T-helper 1 cell (primary cell): ENCODE data around the gene BICDL2.
"Not testable (repeated sequence)": the region's sequence is repeated elsewhere in the genome, so short reads cannot be mapped to it uniquely, and the experiment has no call there.

Source experiments
- DNase-seq, 5 donors: peaks; one replicate each; pipeline ENCODE4 v3.0.0-alpha.2; 2012 to 2020

The BICDL2 gene

GRCh38 chr16:3065069-3065741 lies 28.5 kb upstream of the BICDL2 start, which contains the start of gene IL32:
TSS of gene IL32 (plus strand) at chr16:3065640. CDS start at chr16:3065812, 172 bp downstream.
- peak; percentile 38 to 88 (median 54) for DNase-seq

- DNase-seq = peak in 1 of 5 donors; percentile 51
Observed at GRCh38 chr16:3063625-3064386, 27.1 kb upstream of the BICDL2 start.

- DNase-seq = no peak
Observed at GRCh38 chr16:3062553-3062952, 25.8 kb upstream of the BICDL2 start.

- no peak for DNase-seq
Observed at GRCh38 chr16:3060339-3061127, 23.8 kb upstream of the BICDL2 start.

GRCh38 chr16:3059723-3060242 lies 23.0 kb upstream of the BICDL2 start:
- DNase-seq = no peak

GRCh38 chr16:3059041-3059722 lies 22.4 kb upstream of the BICDL2 start:
- DNase-seq = peak; percentile 76 to 91 (median 81)

GRCh38 chr16:3058139-3059030 lies 21.6 kb upstream of the BICDL2 start:
- peak in 4 of 5 donors; percentile 37 to 76 (median 41) for DNase-seq

GRCh38 chr16:3057181-3058138 lies 20.7 kb upstream of the BICDL2 start:
- peak in 1 of 5 donors; percentile 73 for DNase-seq

- no peak for DNase-seq
Observed at GRCh38 chr16:3056336-3057180, 19.8 kb upstream of the BICDL2 start.

- not testable (repeated sequence) for DNase-seq
Observed at GRCh38 chr16:3055734-3056115, 19.0 kb upstream of the BICDL2 start.

GRCh38 chr16:3054965-3055733 lies 18.4 kb upstream of the BICDL2 start:
- peak in 1 of 5 donors; percentile 90 for DNase-seq

GRCh38 chr16:3053330-3053710 lies 16.6 kb upstream of the BICDL2 start:
- not testable (repeated sequence) for DNase-seq

- DNase-seq = not testable (repeated sequence)
Observed at GRCh38 chr16:3052571-3053329, 16.0 kb upstream of the BICDL2 start.

GRCh38 chr16:3051494-3051893 lies 14.8 kb upstream of the BICDL2 start:
- no peak for DNase-seq

- no peak for DNase-seq
Observed at GRCh38 chr16:3051009-3051408, 14.3 kb upstream of the BICDL2 start.

GRCh38 chr16:3050487-3050886 lies 13.7 kb upstream of the BICDL2 start:
- no peak for DNase-seq

GRCh38 chr16:3049921-3050481 lies 13.3 kb upstream of the BICDL2 start:
- DNase-seq = no peak
